HL-60 (cell line): ENCODE data around the gene MYB.
"Not testable (repeated sequence)": the region's sequence is repeated elsewhere in the genome, so short reads cannot be mapped to it uniquely, and the experiment has no call there.

Experiments used
- CTCF ChIP-seq: IDR thresholded peaks from one replicate; pipeline ENCODE4 v1.5.1; 2011; ENCODE audit warnings: low read length, control low read depth, inconsistent platforms; ENCODE audit not compliant: insufficient read depth
- POLR2AphosphoS5 ChIP-seq: IDR thresholded peaks from 2 replicates; pipeline ENCODE4 v1.6.1; 2012; ENCODE audit warnings: low read depth
- TF ChIP-seq, protein P1 (sequence below): IDR thresholded peaks from 2 replicates; pipeline ENCODE4 v1.6.1; 2012; ENCODE audit warnings: low read depth; ENCODE audit not compliant: insufficient replicate concordance

GRCh38 chr6:135142232-135142631 is 38.9 kb upstream of the MYB start:
- TF ChIP-seq CTCF, POLR2AphosphoS5: not testable (repeated sequence)
- TF ChIP-seq, protein P1, sequence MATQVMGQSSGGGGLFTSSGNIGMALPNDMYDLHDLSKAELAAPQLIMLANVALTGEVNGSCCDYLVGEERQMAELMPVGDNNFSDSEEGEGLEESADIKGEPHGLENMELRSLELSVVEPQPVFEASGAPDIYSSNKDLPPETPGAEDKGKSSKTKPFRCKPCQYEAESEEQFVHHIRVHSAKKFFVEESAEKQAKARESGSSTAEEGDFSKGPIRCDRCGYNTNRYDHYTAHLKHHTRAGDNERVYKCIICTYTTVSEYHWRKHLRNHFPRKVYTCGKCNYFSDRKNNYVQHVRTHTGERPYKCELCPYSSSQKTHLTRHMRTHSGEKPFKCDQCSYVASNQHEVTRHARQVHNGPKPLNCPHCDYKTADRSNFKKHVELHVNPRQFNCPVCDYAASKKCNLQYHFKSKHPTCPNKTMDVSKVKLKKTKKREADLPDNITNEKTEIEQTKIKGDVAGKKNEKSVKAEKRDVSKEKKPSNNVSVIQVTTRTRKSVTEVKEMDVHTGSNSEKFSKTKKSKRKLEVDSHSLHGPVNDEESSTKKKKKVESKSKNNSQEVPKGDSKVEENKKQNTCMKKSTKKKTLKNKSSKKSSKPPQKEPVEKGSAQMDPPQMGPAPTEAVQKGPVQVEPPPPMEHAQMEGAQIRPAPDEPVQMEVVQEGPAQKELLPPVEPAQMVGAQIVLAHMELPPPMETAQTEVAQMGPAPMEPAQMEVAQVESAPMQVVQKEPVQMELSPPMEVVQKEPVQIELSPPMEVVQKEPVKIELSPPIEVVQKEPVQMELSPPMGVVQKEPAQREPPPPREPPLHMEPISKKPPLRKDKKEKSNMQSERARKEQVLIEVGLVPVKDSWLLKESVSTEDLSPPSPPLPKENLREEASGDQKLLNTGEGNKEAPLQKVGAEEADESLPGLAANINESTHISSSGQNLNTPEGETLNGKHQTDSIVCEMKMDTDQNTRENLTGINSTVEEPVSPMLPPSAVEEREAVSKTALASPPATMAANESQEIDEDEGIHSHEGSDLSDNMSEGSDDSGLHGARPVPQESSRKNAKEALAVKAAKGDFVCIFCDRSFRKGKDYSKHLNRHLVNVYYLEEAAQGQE, result not testable (repeated sequence)
